Endothelial cell of umbilical vein (primary cell): ENCODE measurements around the gene NPPC. TPM values are rescaled to one million over a fixed set of nuclear protein-coding genes. Genes with fewer than 3 reads are reported as not detected.
"Not testable (repeated sequence)": the region's sequence is repeated elsewhere in the genome, so short reads cannot be mapped to it uniquely, and the experiment has no call there.

ENCODE experiments used
- BruUV-seq: library from RNA; stranded (reverse); fragments of 400-500 nt; replicated peaks from 2 replicates; lab custom pipeline; 2021; lab: Mats Ljungman, UMichigan
- CTCF ChIA-PET: fragments of 300-600, 350-600 bp; sonication (Branson Sonifier 250); formaldehyde crosslinking; loops from one replicate; lab custom pipeline; 2021; ENCODE audit warnings: antibody characterized with exemption, inconsistent platforms; lab: Charles Lee
- POLR2A ChIA-PET: fragments of 300-600, 350-600 bp; sonication (Branson Sonifier 250); formaldehyde crosslinking; loops from one replicate; lab custom pipeline; 2021; ENCODE audit warnings: antibody characterized with exemption, inconsistent platforms; lab: Charles Lee
- DNase-seq: peaks from one replicate; pipeline ENCODE4 v3.0.0-alpha.2; 2011; ENCODE audit warnings: low read depth, low spot score
- FAIRE-seq: peaks from 2 replicates; lab custom pipeline; 2011; peaks lifted over from hg19 to GRCh38; lab: Jason Lieb, UNC
- H2AFZ ChIP-seq: 2 replicates; pipeline ENCODE4 v1.6.0; 2012; ENCODE audit warnings: low read depth, low read length, control low read depth, inconsistent platforms
- H3K27ac ChIP-seq: 2 replicates; pipeline ENCODE4 v1.5.1; 2011; ENCODE audit warnings: low read depth, mild to moderate bottlenecking, control low read depth, low read length, moderate library complexity; ENCODE audit not compliant: insufficient read depth
- H3K27me3 ChIP-seq, 2 experiments: 2 replicates each; pipeline versions ENCODE4 v1.6.0 to v1.6.1; 2011; ENCODE audit warnings: low read length in 2 of 2, mixed read lengths in 1 of 2; ENCODE audit not compliant: control insufficient read depth in 2 of 2, insufficient read depth in 2 of 2
- H3K36me3 ChIP-seq, 2 experiments: 2 replicates in 1 of 2; 3 replicates in 1 of 2; pipeline ENCODE4 v1.5.1; 2011; ENCODE audit warnings: low read length in 2 of 2, mild to moderate bottlenecking in 1 of 2, moderate library complexity in 1 of 2; ENCODE audit not compliant: control insufficient read depth in 2 of 2, insufficient read depth in 2 of 2; ENCODE audit errors: extremely low read depth in 1 of 2
- H3K4me1 ChIP-seq: 3 replicates; pipeline ENCODE4 v1.5.1; 2011; ENCODE audit warnings: mild to moderate bottlenecking, low read length; ENCODE audit not compliant: control insufficient read depth, insufficient read depth; ENCODE audit errors: extremely low read depth
- H3K4me2 ChIP-seq: 2 replicates; pipeline ENCODE4 v1.6.1; 2011; ENCODE audit warnings: low read length, control low read depth, mixed read lengths; ENCODE audit not compliant: insufficient read depth
- H3K4me3 ChIP-seq, 3 experiments: fragments of 200-600 bp in 1 of 3; sonication (generic), shearing (Covaris generic) in 1 of 3; replicated peaks in 1 of 3; 2 replicates each; pipeline ENCODE4 v1.5.1; 2011 to 2016; ENCODE audit warnings: control low read depth in 3 of 3, low read length in 3 of 3, mild to moderate bottlenecking in 2 of 3, inconsistent platforms in 1 of 3, low read depth in 1 of 3, moderate library complexity in 1 of 3; ENCODE audit not compliant: insufficient read depth in 1 of 3
- H3K79me2 ChIP-seq: 2 replicates; pipeline ENCODE4 v1.6.0; 2012; ENCODE audit warnings: low read length, inconsistent platforms; ENCODE audit not compliant: control insufficient read depth, insufficient read depth
- H3K9ac ChIP-seq: replicated peaks from 2 replicates; pipeline ENCODE3; 2011; ENCODE audit warnings: low read length, control low read depth; ENCODE audit not compliant: insufficient read depth; ENCODE audit errors: extremely low read depth
- H3K9me1 ChIP-seq: replicated peaks from 3 replicates; pipeline ENCODE4 v1.6.0; 2011; ENCODE audit warnings: mild to moderate bottlenecking, low read length; ENCODE audit not compliant: control insufficient read depth, insufficient read depth; ENCODE audit errors: extremely low read depth
- H3K9me3 ChIP-seq: replicated peaks from 2 replicates; pipeline ENCODE4 v1.5.1; 2012; ENCODE audit warnings: low read length, inconsistent platforms; ENCODE audit not compliant: control insufficient read depth, insufficient read depth
- H4K20me1 ChIP-seq: replicated peaks from 2 replicates; pipeline ENCODE3; 2011; ENCODE audit warnings: mild to moderate bottlenecking, low read length; ENCODE audit not compliant: control insufficient read depth, insufficient read depth; ENCODE audit errors: extremely low read depth
- CTCF ChIP-seq, 2 donors: IDR thresholded peaks; 1 replicate in 1 of 2; 2 replicates in 1 of 2; pipeline ENCODE4 v1.5.1; 2011; ENCODE audit warnings: low read length in 2 of 2, mild to moderate bottlenecking in 2 of 2, moderate library complexity in 2 of 2, control low read depth in 1 of 2, inconsistent platforms in 1 of 2, low read depth in 1 of 2; ENCODE audit not compliant: insufficient read depth in 1 of 2; ENCODE audit errors: extremely low read depth in 1 of 2
- EZH2 ChIP-seq: IDR thresholded peaks from 2 replicates; pipeline ENCODE4 v1.6.1; 2012; ENCODE audit warnings: borderline replicate concordance, low read depth, mild to moderate bottlenecking, moderate library complexity, low read length, inconsistent platforms; ENCODE audit not compliant: severe bottlenecking
- FOS ChIP-seq: IDR thresholded peaks from 2 replicates; pipeline ENCODE4 v1.6.1; 2011; ENCODE audit warnings: mild to moderate bottlenecking, low read length, moderate library complexity, borderline replicate concordance; ENCODE audit not compliant: insufficient read depth
- GATA2 ChIP-seq: IDR thresholded peaks from 2 replicates; pipeline ENCODE4 v1.7.0; 2011; ENCODE audit warnings: low read depth, mild to moderate bottlenecking, moderate library complexity, mixed read lengths, low read length; ENCODE audit not compliant: insufficient read length, insufficient read depth
- JUN ChIP-seq: IDR thresholded peaks from 2 replicates; pipeline ENCODE4 v1.6.1; 2011; ENCODE audit warnings: borderline replicate concordance, low read depth; ENCODE audit not compliant: insufficient read length, insufficient read depth
- MAX ChIP-seq: IDR thresholded peaks from 2 replicates; pipeline ENCODE4 v1.6.1; 2011; ENCODE audit not compliant: insufficient read depth, insufficient read length
- MYC ChIP-seq: IDR thresholded peaks from one replicate; pipeline ENCODE4 v1.6.1; 2011; ENCODE audit warnings: mild to moderate bottlenecking, low read depth, low read length
- POLR2A ChIP-seq: IDR thresholded peaks from 2 replicates; pipeline ENCODE4 v1.6.1; 2012; ENCODE audit warnings: low read depth, mild to moderate bottlenecking, control low read depth, low read length
- POLR2AphosphoS5 ChIP-seq: IDR thresholded peaks from 2 replicates; pipeline ENCODE4 v1.6.1; 2012; ENCODE audit warnings: low read depth, mild to moderate bottlenecking, control low read depth, low read length, moderate library complexity; ENCODE audit not compliant: insufficient read depth
- dilution Hi-C: fragments of 300-500 bp; cut with MboI; formaldehyde crosslinking; loops from one replicate; pipeline ENCODE4 v1.15.0; 2019; ENCODE audit warnings: low sequenced_read_pairs; ENCODE audit not compliant: extremely low pct_ligation_motif_present
- intact Hi-C: fragments of 100-400 bp; cut with micrococcal nuclease; formaldehyde crosslinking; loops from one replicate; pipeline ENCODE4 v1.10.0; 2022
- polyA plus RNA-seq, 4 experiments: library from polyadenylated mRNA; depleted of rRNA in 3 of 4; stranded (reverse) in 3 of 4; unstranded in 1 of 4; fragments of >200 nt; gene quantifications; 2 replicates each; pipeline versions ENCODE4 v1.2.1 to v1.2.3, GENCODE V29; 2011 to 2012; ENCODE audit warnings: missing spikeins in 1 of 4
- total RNA-seq: library from RNA; stranded (reverse); gene quantifications from 2 replicates; pipeline ENCODE4 v1.2.3, GENCODE V29; 2021

Gene NPPC
- total and polyA plus RNA-seq, 2 donors (not counting 3 experiments of a cell fraction or from before 2014, with no cell fraction given) = not detected

DNA sequence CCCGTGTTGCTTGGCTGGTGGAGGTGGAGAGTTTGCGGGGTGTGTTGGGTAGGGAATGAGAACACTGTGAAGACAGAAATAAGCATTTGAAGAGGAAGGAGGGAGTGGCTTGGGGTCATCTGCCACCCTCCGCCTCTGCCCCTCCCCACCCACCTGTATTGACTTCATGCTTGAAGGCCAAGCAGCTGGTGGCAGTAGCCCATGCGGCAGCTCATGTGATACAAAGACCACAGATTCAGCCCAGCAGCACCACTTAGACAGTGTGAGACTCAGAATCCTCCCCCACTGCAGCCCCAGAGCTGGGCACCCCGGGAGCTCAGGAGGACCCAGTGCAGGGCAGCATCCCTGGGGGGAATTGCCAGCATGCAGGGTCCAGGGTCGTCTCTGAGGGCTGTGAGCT is 15.4 kb downstream of the NPPC start:
- Histone ChIP-seq H3K4me2 (no peak overlapping the region), H3K27ac (no peak overlapping the region), H3K27me3 (peaks cover 0 to 4% of the 10 kb centered on the region in 2 experiments), H3K4me1 (no peaks in the 10 kb centered on the region), H3K9ac (no peak overlapping the region), H3K9me1 (no peaks in the 10 kb centered on the region), H3K36me3 (no peaks in the 10 kb centered on the region), H3K9me3 (no peaks in the 10 kb centered on the region), H2AFZ (no peak overlapping the region), H3K79me2 (no peaks in the 10 kb centered on the region), H4K20me1 (no peaks in the 10 kb centered on the region), H3K4me3 (no peak overlapping the region)
- BruUV-seq = no TSS peak
- ChIA-PET CTCF (interaction anchor here (1.4 to 4.5 kb wide), 2 partner anchors 11 to 14 kb away, joined by 8 to 27 read pairs; no protein-coding TSS in a partner anchor), POLR2A (no interaction called here)
- DNase-seq = no peak
- TF ChIP-seq EZH2 (no peak), GATA2 (no peak), CTCF (IDR thresholded peaks at IDR 0.05; ENCODE audit: extremely low read depth in 1 of 2, insufficient read depth in 1 of 2, low read depth in 1 of 2, low read length in 2 of 2) (no peak), POLR2AphosphoS5 (no peak), JUN (no peak), MYC (no peak), MAX (no peak), POLR2A (no peak), FOS (no peak)
- no peak for FAIRE-seq
- intact Hi-C loops = no loop called here
- dilution Hi-C loops = no loop called here

GRCh38 chr2:231910161-231910560 is 16.0 kb downstream of the NPPC start:
- H3K36me3 ChIP-seq, H3K4me1 ChIP-seq, H3K9me1 ChIP-seq, H3K79me2 ChIP-seq, H3K4me2 ChIP-seq, H2AFZ ChIP-seq, BruUV-seq, DNase-seq, H3K27ac ChIP-seq, H3K9ac ChIP-seq, dilution Hi-C loops, H3K27me3 ChIP-seq, intact Hi-C loops, POLR2A ChIA-PET, H3K9me3 ChIP-seq, H3K4me3 ChIP-seq, FAIRE-seq, H4K20me1 ChIP-seq: not testable (repeated sequence)
- CTCF ChIA-PET = interaction anchor here (1.4 to 4.5 kb wide), 2 partner anchors 11 to 15 kb away, joined by 8 to 27 read pairs (median 8); no protein-coding TSS in a partner anchor
